ENCODE measurements around the gene LIX1L. TPM values are rescaled to one million over a fixed set of nuclear protein-coding genes. Genes with fewer than 3 reads are reported as not detected.

Gene LIX1L
- total and polyA plus RNA-seq, 2 of the 13 experiments (the other 11 are each of a cell fraction or from before 2014, with no cell fraction given), result 8.1 to 24.9 TPM

DNA sequence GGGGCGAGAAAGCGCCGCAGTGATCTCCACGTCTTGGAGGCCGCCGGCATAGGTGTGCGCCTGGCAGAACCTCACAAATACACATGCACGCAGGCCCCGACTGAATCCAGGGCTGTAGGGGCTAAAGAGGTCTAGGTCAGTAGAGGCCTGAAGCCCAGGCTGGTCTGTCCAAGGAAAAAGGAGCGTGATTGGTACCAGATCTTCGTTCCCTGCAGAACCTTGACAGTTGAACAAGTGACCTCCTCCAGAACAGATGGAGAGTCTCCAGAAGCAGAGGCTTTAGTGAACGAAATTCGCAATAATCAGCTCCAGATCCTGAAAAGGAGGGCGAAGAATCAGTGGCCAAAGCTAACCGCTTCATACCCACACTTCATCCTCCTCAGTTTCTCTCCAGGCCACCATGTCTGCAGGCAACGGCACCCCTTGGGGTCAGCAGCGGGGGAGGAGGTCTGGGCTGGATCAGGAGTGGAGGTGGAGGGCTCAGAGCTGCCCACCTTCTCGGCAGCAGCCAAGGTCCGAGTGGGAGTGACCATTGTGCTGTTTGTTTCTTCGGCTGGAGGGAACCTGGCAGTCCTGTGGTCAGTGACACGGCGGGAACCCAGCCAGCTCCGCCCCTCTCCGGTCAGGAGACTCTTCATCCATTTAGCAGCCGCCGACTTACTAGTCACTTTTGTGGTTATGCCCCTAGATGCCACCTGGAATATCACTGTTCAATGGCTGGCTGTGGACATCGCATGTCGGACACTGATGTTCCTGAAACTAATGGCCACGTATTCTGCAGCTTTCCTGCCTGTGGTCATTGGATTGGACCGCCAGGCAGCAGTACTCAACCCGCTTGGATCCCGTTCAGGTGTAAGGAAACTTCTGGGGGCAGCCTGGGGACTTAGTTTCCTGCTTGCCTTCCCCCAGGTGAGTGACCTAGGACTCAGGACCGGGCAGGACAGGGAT lies 38.6 kb downstream of the LIX1L start (continued):
- TF ChIP-seq, protein P1, sequence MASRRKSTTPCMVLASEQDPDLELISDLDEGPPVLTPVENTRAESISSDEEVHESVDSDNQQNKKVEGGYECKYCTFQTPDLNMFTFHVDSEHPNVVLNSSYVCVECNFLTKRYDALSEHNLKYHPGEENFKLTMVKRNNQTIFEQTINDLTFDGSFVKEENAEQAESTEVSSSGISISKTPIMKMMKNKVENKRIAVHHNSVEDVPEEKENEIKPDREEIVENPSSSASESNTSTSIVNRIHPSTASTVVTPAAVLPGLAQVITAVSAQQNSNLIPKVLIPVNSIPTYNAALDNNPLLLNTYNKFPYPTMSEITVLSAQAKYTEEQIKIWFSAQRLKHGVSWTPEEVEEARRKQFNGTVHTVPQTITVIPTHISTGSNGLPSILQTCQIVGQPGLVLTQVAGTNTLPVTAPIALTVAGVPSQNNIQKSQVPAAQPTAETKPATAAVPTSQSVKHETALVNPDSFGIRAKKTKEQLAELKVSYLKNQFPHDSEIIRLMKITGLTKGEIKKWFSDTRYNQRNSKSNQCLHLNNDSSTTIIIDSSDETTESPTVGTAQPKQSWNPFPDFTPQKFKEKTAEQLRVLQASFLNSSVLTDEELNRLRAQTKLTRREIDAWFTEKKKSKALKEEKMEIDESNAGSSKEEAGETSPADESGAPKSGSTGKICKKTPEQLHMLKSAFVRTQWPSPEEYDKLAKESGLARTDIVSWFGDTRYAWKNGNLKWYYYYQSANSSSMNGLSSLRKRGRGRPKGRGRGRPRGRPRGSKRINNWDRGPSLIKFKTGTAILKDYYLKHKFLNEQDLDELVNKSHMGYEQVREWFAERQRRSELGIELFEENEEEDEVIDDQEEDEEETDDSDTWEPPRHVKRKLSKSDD (CRISPR knock-in tag; IDR thresholded peaks at IDR 0.05; ENCODE audit: low read depth), result no peak; the same call in 1 of the 2 replicates
- no peak for TF ChIP-seq ZSCAN29 (CRISPR knock-in tag; conservative IDR thresholded peaks at IDR 0.05)
- TF ChIP-seq GTF3A (CRISPR knock-in tag; conservative IDR thresholded peaks at IDR 0.05), result no peak
- TF ChIP-seq KDM5A (IDR thresholded peaks at IDR 0.05; ENCODE audit: borderline replicate concordance, low read length), result peak; percentile 39; the same call in 1 of the 2 replicates
- no peak for TF ChIP-seq MTA3 (CRISPR knock-in tag; IDR thresholded peaks at IDR 0.05)
- TF ChIP-seq, protein P2, sequence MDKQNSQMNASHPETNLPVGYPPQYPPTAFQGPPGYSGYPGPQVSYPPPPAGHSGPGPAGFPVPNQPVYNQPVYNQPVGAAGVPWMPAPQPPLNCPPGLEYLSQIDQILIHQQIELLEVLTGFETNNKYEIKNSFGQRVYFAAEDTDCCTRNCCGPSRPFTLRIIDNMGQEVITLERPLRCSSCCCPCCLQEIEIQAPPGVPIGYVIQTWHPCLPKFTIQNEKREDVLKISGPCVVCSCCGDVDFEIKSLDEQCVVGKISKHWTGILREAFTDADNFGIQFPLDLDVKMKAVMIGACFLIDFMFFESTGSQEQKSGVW (CRISPR knock-in tag; IDR thresholded peaks at IDR 0.05; ENCODE audit: borderline replicate concordance), result 0 out of 2 replicates have a peak, but pooled peaks have one; percentile 10
- TF ChIP-seq KDM3A (CRISPR knock-in tag; IDR thresholded peaks at IDR 0.05; ENCODE audit: low read depth), result 0 out of 2 replicates have a peak, but pooled peaks have one; percentile 18
- peak; percentile 36 for TF ChIP-seq SP5 (CRISPR knock-in tag; IDR thresholded peaks at IDR 0.05; ENCODE audit: borderline replicate concordance, low read depth)
- TF ChIP-seq ZNF251 (CRISPR knock-in tag; IDR thresholded peaks at IDR 0.05), result no peak
- no peak for TF ChIP-seq NR2F1 (CRISPR knock-in tag; IDR thresholded peaks at IDR 0.05)
- TF ChIP-seq ZNF264 (CRISPR knock-in tag; IDR thresholded peaks at IDR 0.05), result no peak
- TF ChIP-seq RFXAP (CRISPR knock-in tag; IDR thresholded peaks at IDR 0.05; ENCODE audit: borderline replicate concordance), result no peak
- no peak for TF ChIP-seq NFYB (CRISPR knock-in tag; IDR thresholded peaks at IDR 0.05)
- no peak for TF ChIP-seq MTF2 (CRISPR knock-in tag; IDR thresholded peaks at IDR 0.05; ENCODE audit: borderline replicate concordance)
- TF ChIP-seq, protein P3, sequence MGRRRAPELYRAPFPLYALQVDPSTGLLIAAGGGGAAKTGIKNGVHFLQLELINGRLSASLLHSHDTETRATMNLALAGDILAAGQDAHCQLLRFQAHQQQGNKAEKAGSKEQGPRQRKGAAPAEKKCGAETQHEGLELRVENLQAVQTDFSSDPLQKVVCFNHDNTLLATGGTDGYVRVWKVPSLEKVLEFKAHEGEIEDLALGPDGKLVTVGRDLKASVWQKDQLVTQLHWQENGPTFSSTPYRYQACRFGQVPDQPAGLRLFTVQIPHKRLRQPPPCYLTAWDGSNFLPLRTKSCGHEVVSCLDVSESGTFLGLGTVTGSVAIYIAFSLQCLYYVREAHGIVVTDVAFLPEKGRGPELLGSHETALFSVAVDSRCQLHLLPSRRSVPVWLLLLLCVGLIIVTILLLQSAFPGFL (CRISPR knock-in tag; IDR thresholded peaks at IDR 0.05), result no peak
- TF ChIP-seq KAT2B (IDR thresholded peaks at IDR 0.05; ENCODE audit: borderline replicate concordance, low read depth, low read length), result no peak
- TF ChIP-seq, protein P4, sequence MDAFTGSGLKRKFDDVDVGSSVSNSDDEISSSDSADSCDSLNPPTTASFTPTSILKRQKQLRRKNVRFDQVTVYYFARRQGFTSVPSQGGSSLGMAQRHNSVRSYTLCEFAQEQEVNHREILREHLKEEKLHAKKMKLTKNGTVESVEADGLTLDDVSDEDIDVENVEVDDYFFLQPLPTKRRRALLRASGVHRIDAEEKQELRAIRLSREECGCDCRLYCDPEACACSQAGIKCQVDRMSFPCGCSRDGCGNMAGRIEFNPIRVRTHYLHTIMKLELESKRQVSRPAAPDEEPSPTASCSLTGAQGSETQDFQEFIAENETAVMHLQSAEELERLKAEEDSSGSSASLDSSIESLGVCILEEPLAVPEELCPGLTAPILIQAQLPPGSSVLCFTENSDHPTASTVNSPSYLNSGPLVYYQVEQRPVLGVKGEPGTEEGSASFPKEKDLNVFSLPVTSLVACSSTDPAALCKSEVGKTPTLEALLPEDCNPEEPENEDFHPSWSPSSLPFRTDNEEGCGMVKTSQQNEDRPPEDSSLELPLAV (CRISPR knock-in tag; conservative IDR thresholded peaks at IDR 0.05; ENCODE audit: low read depth), result no peak
- TF ChIP-seq KAT7 (CRISPR knock-in tag; IDR thresholded peaks at IDR 0.05; ENCODE audit: borderline replicate concordance), result 0 out of 2 replicates have a peak, but pooled peaks have one; percentile 6
- no peak for TF ChIP-seq KLF15 (CRISPR knock-in tag; IDR thresholded peaks at IDR 0.05; ENCODE audit: borderline replicate concordance)
- TF ChIP-seq PITX1 (CRISPR knock-in tag; IDR thresholded peaks at IDR 0.05), result no peak
- TF ChIP-seq, protein P5, sequence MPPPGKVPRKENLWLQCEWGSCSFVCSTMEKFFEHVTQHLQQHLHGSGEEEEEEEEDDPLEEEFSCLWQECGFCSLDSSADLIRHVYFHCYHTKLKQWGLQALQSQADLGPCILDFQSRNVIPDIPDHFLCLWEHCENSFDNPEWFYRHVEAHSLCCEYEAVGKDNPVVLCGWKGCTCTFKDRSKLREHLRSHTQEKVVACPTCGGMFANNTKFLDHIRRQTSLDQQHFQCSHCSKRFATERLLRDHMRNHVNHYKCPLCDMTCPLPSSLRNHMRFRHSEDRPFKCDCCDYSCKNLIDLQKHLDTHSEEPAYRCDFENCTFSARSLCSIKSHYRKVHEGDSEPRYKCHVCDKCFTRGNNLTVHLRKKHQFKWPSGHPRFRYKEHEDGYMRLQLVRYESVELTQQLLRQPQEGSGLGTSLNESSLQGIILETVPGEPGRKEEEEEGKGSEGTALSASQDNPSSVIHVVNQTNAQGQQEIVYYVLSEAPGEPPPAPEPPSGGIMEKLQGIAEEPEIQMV (CRISPR knock-in tag; IDR thresholded peaks at IDR 0.05; ENCODE audit: low read depth), result no peak

Data from HepG2 (cell line).